Endothelial cell of umbilical vein (primary cell): Measurements from ENCODE around the gene CDK15. TPM values are rescaled to one million over a fixed set of nuclear protein-coding genes. Genes with fewer than 3 reads are reported as not detected.

Experiments used
- BruUV-seq: library from RNA; stranded (reverse); fragments of 400-500 nt; replicated peaks from 2 replicates; lab custom pipeline; 2021; lab: Mats Ljungman, UMichigan
- CTCF ChIA-PET: fragments of 300-600, 350-600 bp; sonication (Branson Sonifier 250); formaldehyde crosslinking; loops from one replicate; lab custom pipeline; 2021; ENCODE audit warnings: antibody characterized with exemption, inconsistent platforms; lab: Charles Lee
- POLR2A ChIA-PET: fragments of 300-600, 350-600 bp; sonication (Branson Sonifier 250); formaldehyde crosslinking; loops from one replicate; lab custom pipeline; 2021; ENCODE audit warnings: antibody characterized with exemption, inconsistent platforms; lab: Charles Lee
- DNase-seq: peaks from one replicate; pipeline ENCODE4 v3.0.0-alpha.2; 2011; ENCODE audit warnings: low read depth, low spot score
- FAIRE-seq: peaks from 2 replicates; lab custom pipeline; 2011; peaks lifted over from hg19 to GRCh38; lab: Jason Lieb, UNC
- H2AFZ ChIP-seq: 2 replicates; pipeline ENCODE4 v1.6.0; 2012; ENCODE audit warnings: low read depth, low read length, control low read depth, inconsistent platforms
- H3K27ac ChIP-seq: 2 replicates; pipeline ENCODE4 v1.5.1; 2011; ENCODE audit warnings: low read depth, mild to moderate bottlenecking, control low read depth, low read length, moderate library complexity; ENCODE audit not compliant: insufficient read depth
- H3K27me3 ChIP-seq, 2 experiments: 2 replicates each; pipeline versions ENCODE4 v1.6.0 to v1.6.1; 2011; ENCODE audit warnings: low read length in 2 of 2, mixed read lengths in 1 of 2; ENCODE audit not compliant: control insufficient read depth in 2 of 2, insufficient read depth in 2 of 2
- H3K36me3 ChIP-seq, 2 experiments: 2 replicates in 1 of 2; 3 replicates in 1 of 2; pipeline ENCODE4 v1.5.1; 2011; ENCODE audit warnings: low read length in 2 of 2, mild to moderate bottlenecking in 1 of 2, moderate library complexity in 1 of 2; ENCODE audit not compliant: control insufficient read depth in 2 of 2, insufficient read depth in 2 of 2; ENCODE audit errors: extremely low read depth in 1 of 2
- H3K4me1 ChIP-seq: 3 replicates; pipeline ENCODE4 v1.5.1; 2011; ENCODE audit warnings: mild to moderate bottlenecking, low read length; ENCODE audit not compliant: control insufficient read depth, insufficient read depth; ENCODE audit errors: extremely low read depth
- H3K4me2 ChIP-seq: 2 replicates; pipeline ENCODE4 v1.6.1; 2011; ENCODE audit warnings: low read length, control low read depth, mixed read lengths; ENCODE audit not compliant: insufficient read depth
- H3K4me3 ChIP-seq, 3 experiments: fragments of 200-600 bp in 1 of 3; sonication (generic), shearing (Covaris generic) in 1 of 3; replicated peaks in 1 of 3; 2 replicates each; pipeline ENCODE4 v1.5.1; 2011 to 2016; ENCODE audit warnings: control low read depth in 3 of 3, low read length in 3 of 3, mild to moderate bottlenecking in 2 of 3, inconsistent platforms in 1 of 3, low read depth in 1 of 3, moderate library complexity in 1 of 3; ENCODE audit not compliant: insufficient read depth in 1 of 3
- H3K79me2 ChIP-seq: 2 replicates; pipeline ENCODE4 v1.6.0; 2012; ENCODE audit warnings: low read length, inconsistent platforms; ENCODE audit not compliant: control insufficient read depth, insufficient read depth
- H3K9ac ChIP-seq: replicated peaks from 2 replicates; pipeline ENCODE3; 2011; ENCODE audit warnings: low read length, control low read depth; ENCODE audit not compliant: insufficient read depth; ENCODE audit errors: extremely low read depth
- H3K9me1 ChIP-seq: replicated peaks from 3 replicates; pipeline ENCODE4 v1.6.0; 2011; ENCODE audit warnings: mild to moderate bottlenecking, low read length; ENCODE audit not compliant: control insufficient read depth, insufficient read depth; ENCODE audit errors: extremely low read depth
- H3K9me3 ChIP-seq: replicated peaks from 2 replicates; pipeline ENCODE4 v1.5.1; 2012; ENCODE audit warnings: low read length, inconsistent platforms; ENCODE audit not compliant: control insufficient read depth, insufficient read depth
- H4K20me1 ChIP-seq: replicated peaks from 2 replicates; pipeline ENCODE3; 2011; ENCODE audit warnings: mild to moderate bottlenecking, low read length; ENCODE audit not compliant: control insufficient read depth, insufficient read depth; ENCODE audit errors: extremely low read depth
- CTCF ChIP-seq, 2 donors: IDR thresholded peaks; 1 replicate in 1 of 2; 2 replicates in 1 of 2; pipeline ENCODE4 v1.5.1; 2011; ENCODE audit warnings: low read length in 2 of 2, mild to moderate bottlenecking in 2 of 2, moderate library complexity in 2 of 2, control low read depth in 1 of 2, inconsistent platforms in 1 of 2, low read depth in 1 of 2; ENCODE audit not compliant: insufficient read depth in 1 of 2; ENCODE audit errors: extremely low read depth in 1 of 2
- EZH2 ChIP-seq: IDR thresholded peaks from 2 replicates; pipeline ENCODE4 v1.6.1; 2012; ENCODE audit warnings: borderline replicate concordance, low read depth, mild to moderate bottlenecking, moderate library complexity, low read length, inconsistent platforms; ENCODE audit not compliant: severe bottlenecking
- FOS ChIP-seq: IDR thresholded peaks from 2 replicates; pipeline ENCODE4 v1.6.1; 2011; ENCODE audit warnings: mild to moderate bottlenecking, low read length, moderate library complexity, borderline replicate concordance; ENCODE audit not compliant: insufficient read depth
- GATA2 ChIP-seq: IDR thresholded peaks from 2 replicates; pipeline ENCODE4 v1.7.0; 2011; ENCODE audit warnings: low read depth, mild to moderate bottlenecking, moderate library complexity, mixed read lengths, low read length; ENCODE audit not compliant: insufficient read length, insufficient read depth
- JUN ChIP-seq: IDR thresholded peaks from 2 replicates; pipeline ENCODE4 v1.6.1; 2011; ENCODE audit warnings: borderline replicate concordance, low read depth; ENCODE audit not compliant: insufficient read length, insufficient read depth
- MAX ChIP-seq: IDR thresholded peaks from 2 replicates; pipeline ENCODE4 v1.6.1; 2011; ENCODE audit not compliant: insufficient read depth, insufficient read length
- MYC ChIP-seq: IDR thresholded peaks from one replicate; pipeline ENCODE4 v1.6.1; 2011; ENCODE audit warnings: mild to moderate bottlenecking, low read depth, low read length
- POLR2A ChIP-seq: IDR thresholded peaks from 2 replicates; pipeline ENCODE4 v1.6.1; 2012; ENCODE audit warnings: low read depth, mild to moderate bottlenecking, control low read depth, low read length
- POLR2AphosphoS5 ChIP-seq: IDR thresholded peaks from 2 replicates; pipeline ENCODE4 v1.6.1; 2012; ENCODE audit warnings: low read depth, mild to moderate bottlenecking, control low read depth, low read length, moderate library complexity; ENCODE audit not compliant: insufficient read depth
- dilution Hi-C: fragments of 300-500 bp; cut with MboI; formaldehyde crosslinking; loops from one replicate; pipeline ENCODE4 v1.15.0; 2019; ENCODE audit warnings: low sequenced_read_pairs; ENCODE audit not compliant: extremely low pct_ligation_motif_present
- intact Hi-C: fragments of 100-400 bp; cut with micrococcal nuclease; formaldehyde crosslinking; loops from one replicate; pipeline ENCODE4 v1.10.0; 2022
- polyA plus RNA-seq, 4 experiments: library from polyadenylated mRNA; depleted of rRNA in 3 of 4; stranded (reverse) in 3 of 4; unstranded in 1 of 4; fragments of >200 nt; gene quantifications; 2 replicates each; pipeline versions ENCODE4 v1.2.1 to v1.2.3, GENCODE V29; 2011 to 2012; ENCODE audit warnings: missing spikeins in 1 of 4
- total RNA-seq: library from RNA; stranded (reverse); gene quantifications from 2 replicates; pipeline ENCODE4 v1.2.3, GENCODE V29; 2021

The CDK15 gene
- total and polyA plus RNA-seq, 2 donors (not counting 3 experiments of a cell fraction or from before 2014, with no cell fraction given): not detected

- H3K27me3 ChIP-seq: peaks cover 5 to 11% of the 10 kb centered on the region in 2 experiments
- POLR2A ChIA-PET: no interaction called here
- no peaks in the 10 kb centered on the region for H3K36me3 ChIP-seq
- dilution Hi-C loops: no loop called here
- no peaks in the 10 kb centered on the region for H4K20me1 ChIP-seq
- no peak overlapping the region for H3K4me3 ChIP-seq
- no peak overlapping the region for H3K4me2 ChIP-seq
- no peaks in the 10 kb centered on the region for H3K9me3 ChIP-seq
- H3K9ac ChIP-seq: no peak overlapping the region
- no peak overlapping the region for H3K27ac ChIP-seq
- no peak for FAIRE-seq
- TF ChIP-seq MAX: no peak
- TF ChIP-seq JUN: no peak
- no peak for TF ChIP-seq EZH2
- TF ChIP-seq CTCF (IDR thresholded peaks at IDR 0.05; ENCODE audit: extremely low read depth in 1 of 2, insufficient read depth in 1 of 2, low read depth in 1 of 2, low read length in 2 of 2): no peak
- TF ChIP-seq FOS: no peak
- TF ChIP-seq MYC: no peak
- no peak for TF ChIP-seq POLR2A
- TF ChIP-seq GATA2: no peak
- no peak for TF ChIP-seq POLR2AphosphoS5
- CTCF ChIA-PET: interaction anchor here (1.1 to 1.4 kb wide), 3 partner anchors 9 to 37 kb away, joined by 3 to 4 read pairs (median 3); no protein-coding TSS in a partner anchor
- BruUV-seq: no TSS peak
- no peaks in the 10 kb centered on the region for H3K9me1 ChIP-seq
- intact Hi-C loops: no loop called here
- H2AFZ ChIP-seq: no peak overlapping the region
- DNase-seq: no peak
- H3K4me1 ChIP-seq: peaks cover 18% of the 10 kb centered on the region
- H3K79me2 ChIP-seq: no peaks in the 10 kb centered on the region
Measured at GRCh38 chr2:201855356-201855755, 49.0 kb downstream of the CDK15 start.
